GM23338 (cell line): ENCODE data around the gene ASRGL1. TPM values are rescaled to one million over a fixed set of nuclear protein-coding genes. Genes with fewer than 3 reads are reported as not detected.

ENCODE experiments used
- ATAC-seq: fragments of 200-7000 bp; cut with Tn5 transposase; 3 replicates; pipeline ENCODE4 v1.9.1; 2020
- DNase-seq: peaks from one replicate; pipeline ENCODE4 v3.0.0-alpha.2; 2015; ENCODE audit warnings: low spot score
- H2AFZ ChIP-seq: fragments of 200-600 bp; sonication (generic); 2 replicates; pipeline ENCODE4 v1.8.0; 2016; ENCODE audit warnings: antibody characterized with exemption, mild to moderate bottlenecking, moderate library complexity
- H3F3A ChIP-seq: fragments of 200-600 bp; sonication (generic); replicated peaks from 2 replicates; pipeline ENCODE4 v1.8.0; 2017; ENCODE audit warnings: antibody characterized with exemption, mixed run types, low read depth
- H3K27ac ChIP-seq: fragments of 200-600 bp; sonication (generic); 2 replicates; pipeline ENCODE4 v1.6.1; 2016; ENCODE audit warnings: low read depth
- H3K27me3 ChIP-seq: fragments of 200-600 bp; sonication (generic); 2 replicates; pipeline ENCODE4 v1.8.0; 2016; ENCODE audit warnings: mild to moderate bottlenecking, mixed run types, moderate library complexity; ENCODE audit not compliant: insufficient read depth
- H3K36me3 ChIP-seq: fragments of 200-600 bp; sonication (generic); 2 replicates; pipeline ENCODE4 v1.8.0; 2016; ENCODE audit warnings: mild to moderate bottlenecking; ENCODE audit not compliant: insufficient read depth
- H3K4me1 ChIP-seq: fragments of 200-600 bp; sonication (generic); 2 replicates; pipeline ENCODE4 v1.8.0; 2016; ENCODE audit warnings: mild to moderate bottlenecking, moderate library complexity; ENCODE audit not compliant: insufficient read depth
- H3K4me2 ChIP-seq: fragments of 200-600 bp; sonication (generic); 2 replicates; pipeline ENCODE4 v1.7.1; 2017; ENCODE audit warnings: mixed run types
- H3K4me3 ChIP-seq: fragments of 200-600 bp; sonication (generic); 2 replicates; pipeline ENCODE4 v1.6.1; 2016; ENCODE audit warnings: mixed run types
- H3K79me2 ChIP-seq: fragments of 200-600 bp; sonication (generic); replicated peaks from 2 replicates; pipeline ENCODE4 v1.8.0; 2017; ENCODE audit warnings: mild to moderate bottlenecking; ENCODE audit not compliant: insufficient read depth
- H3K9me2 ChIP-seq: fragments of 200-600 bp; sonication (generic); 2 replicates; pipeline ENCODE4 v1.8.0; 2017; ENCODE audit not compliant: insufficient read depth
- H4K20me1 ChIP-seq: fragments of 200-600 bp; sonication (generic); replicated peaks from 2 replicates; pipeline ENCODE4 v1.8.0; 2017; ENCODE audit warnings: mild to moderate bottlenecking; ENCODE audit not compliant: insufficient read depth
- H3K27ac Mint-ChIP-seq: 2 replicates; pipeline ENCODE4 v1.8.0; 2020; ENCODE audit warnings: inconsistent platforms, mild to moderate bottlenecking, moderate library complexity, mixed read lengths
- H3K27me3 Mint-ChIP-seq: 3 replicates; pipeline ENCODE4 v1.8.0; 2022; ENCODE audit warnings: low read depth, mild to moderate bottlenecking, moderate library complexity, mixed read lengths, inconsistent platforms; ENCODE audit not compliant: insufficient read depth, poor library complexity
- H3K36me3 Mint-ChIP-seq: 3 replicates; pipeline ENCODE4 v1.8.0; 2021; ENCODE audit warnings: low read depth, mild to moderate bottlenecking, inconsistent platforms, moderate library complexity, mixed read lengths
- H3K4me1 Mint-ChIP-seq: 3 replicates; pipeline ENCODE4 v1.8.0; 2020; ENCODE audit warnings: mild to moderate bottlenecking, inconsistent platforms, mixed read lengths
- H3K4me3 Mint-ChIP-seq: 3 replicates; pipeline ENCODE4 v1.8.0; 2021; ENCODE audit warnings: moderate library complexity, mild to moderate bottlenecking, inconsistent platforms, mixed read lengths
- H3K9me3 Mint-ChIP-seq: 3 replicates; pipeline ENCODE4 v1.8.0; 2020; ENCODE audit warnings: moderate library complexity, mild to moderate bottlenecking, inconsistent platforms, mixed read lengths
- CREB1 ChIP-seq: fragments of 250-450 bp; sonication (Bioruptor Pico); IDR thresholded peaks from 2 replicates; pipeline ENCODE4 v1.5.0; 2020; ENCODE audit warnings: low read depth, mild to moderate bottlenecking, moderate library complexity
- EZH2 ChIP-seq: fragments of 200-600 bp; sonication (generic); IDR thresholded peaks from one replicate; pipeline ENCODE4 v1.8.0; 2017; ENCODE audit warnings: antibody characterized with exemption, mild to moderate bottlenecking, low read depth; ENCODE audit not compliant: unreplicated experiment
- EZH2phosphoT487 ChIP-seq: fragments of 200-600 bp; sonication (generic); IDR thresholded peaks from one replicate; pipeline ENCODE4 v1.8.1; 2018; ENCODE audit warnings: antibody characterized with exemption; ENCODE audit not compliant: unreplicated experiment
- JUNB ChIP-seq: IDR thresholded peaks from one replicate; pipeline ENCODE4 v1.6.1; 2016; ENCODE audit warnings: antibody characterized with exemption; ENCODE audit not compliant: unreplicated experiment
- NANOG ChIP-seq: IDR thresholded peaks from 2 replicates; pipeline ENCODE4 v1.6.1; 2016; ENCODE audit warnings: antibody characterized with exemption, borderline replicate concordance
- POLR2AphosphoS5 ChIP-seq: IDR thresholded peaks from 2 replicates; pipeline ENCODE4 v1.6.1; 2016; ENCODE audit warnings: antibody characterized with exemption, low read depth
- STAT1 ChIP-seq: IDR thresholded peaks from one replicate; pipeline ENCODE4 v1.6.1; 2016; ENCODE audit warnings: antibody characterized with exemption; ENCODE audit not compliant: unreplicated experiment
- ZNF114 ChIP-seq: fragments of 250-450 bp; sonication (Bioruptor Pico); IDR thresholded peaks from 2 replicates; pipeline ENCODE4 v1.5.0; 2020; ENCODE audit warnings: mild to moderate bottlenecking, moderate library complexity
- ZNF331 ChIP-seq: fragments of 250-450 bp; sonication (Bioruptor Pico); IDR thresholded peaks from 2 replicates; pipeline ENCODE4 v1.5.0; 2020; ENCODE audit warnings: low read depth, mild to moderate bottlenecking, moderate library complexity
- polyA plus RNA-seq: library from polyadenylated mRNA; unstranded; fragments of >200 nt; fragmentation: Nextera tagmentation; extraction: Ambion mirVana; gene quantifications from 2 replicates; pipeline ENCODE4 v1.2.1, GENCODE V29; 2016
- total RNA-seq: library from RNA; depleted of rRNA; stranded (reverse); fragments of >200 nt; shearing (Covaris generic); gene quantifications from 2 replicates; pipeline ENCODE4 v1.2.3, GENCODE V29; 2014
- TF ChIP-seq, protein P1 (sequence below): IDR thresholded peaks from one replicate; pipeline ENCODE4 v1.6.1; 2018; ENCODE audit warnings: antibody characterized with exemption; ENCODE audit not compliant: unreplicated experiment
- TF ChIP-seq, protein P2 (sequence below), 2 experiments: fragments of 200-600 bp in 1 of 2; sonication (generic) in 1 of 2; conservative IDR thresholded peaks; 2 replicates each; pipeline versions ENCODE4 v1.5.1 to v1.6.1; 2016 to 2017; ENCODE audit warnings: antibody characterized with exemption in 2 of 2, low read depth in 2 of 2, mild to moderate bottlenecking in 2 of 2, moderate library complexity in 1 of 2
- TF ChIP-seq, protein P3 (sequence below): IDR thresholded peaks from 2 replicates; pipeline ENCODE4 v1.6.1; 2016; ENCODE audit warnings: antibody characterized with exemption
- TF ChIP-seq, protein P4 (sequence below): fragments of 250-450 bp; sonication (Bioruptor Pico); IDR thresholded peaks from 2 replicates; pipeline ENCODE4 v1.5.0; 2020; ENCODE audit warnings: mild to moderate bottlenecking, moderate library complexity

ASRGL1 gene
- total and polyA plus RNA-seq, 2 experiments from 2014 or later: 32.9 to 50.3 TPM

DNA sequence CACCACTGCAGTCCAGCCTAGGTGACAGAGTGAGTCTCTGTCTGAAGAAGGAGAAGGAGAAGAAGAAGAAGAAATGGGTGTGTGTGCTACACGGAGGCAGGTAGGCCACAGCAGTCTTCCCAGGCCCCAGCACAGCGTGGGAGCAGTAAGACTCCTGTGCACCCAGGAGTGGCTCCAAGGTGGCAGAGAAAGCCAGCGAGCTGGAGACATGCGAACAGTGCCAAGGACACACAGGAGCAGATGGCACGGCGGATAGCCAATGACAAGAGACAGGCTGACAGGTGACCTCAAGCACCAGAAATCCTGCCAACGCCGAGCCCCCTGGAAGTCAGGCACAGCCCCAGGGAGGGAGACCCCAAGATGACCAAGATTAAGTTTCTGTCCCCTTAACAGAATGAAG is 72.6 kb downstream of the ASRGL1 start:
- Histone ChIP-seq H3K79me2 (no peaks in the 10 kb centered on the region), H3K4me1 (no peaks in the 10 kb centered on the region; the same call in 1 of the 2 replicates), H3K9me2 (no peaks in the 10 kb centered on the region), H2AFZ (no peak overlapping the region), H3K4me2 (no peak overlapping the region), H3F3A (no peaks in the 10 kb centered on the region), H4K20me1 (no peaks in the 10 kb centered on the region), H3K36me3 (no peaks in the 10 kb centered on the region), H3K27me3 (no peaks in the 10 kb centered on the region), H3K27ac (no peak overlapping the region), H3K4me3 (no peak overlapping the region)
- peaks cover 2% of the 10 kb centered on the region for H3K27me3 Mint-ChIP-seq
- H3K27ac Mint-ChIP-seq: no peak overlapping the region
- ATAC-seq (no peak), DNase-seq (no peak)
- H3K4me3 Mint-ChIP-seq: no peak overlapping the region
- H3K36me3 Mint-ChIP-seq: no peaks in the 10 kb centered on the region
- no peaks in the 10 kb centered on the region; the same call in 2 of the 3 replicates for H3K9me3 Mint-ChIP-seq
- no peaks in the 10 kb centered on the region; the same call in 2 of the 3 replicates for H3K4me1 Mint-ChIP-seq
- TF ChIP-seq JUNB: no peak
- TF ChIP-seq, protein P1, sequence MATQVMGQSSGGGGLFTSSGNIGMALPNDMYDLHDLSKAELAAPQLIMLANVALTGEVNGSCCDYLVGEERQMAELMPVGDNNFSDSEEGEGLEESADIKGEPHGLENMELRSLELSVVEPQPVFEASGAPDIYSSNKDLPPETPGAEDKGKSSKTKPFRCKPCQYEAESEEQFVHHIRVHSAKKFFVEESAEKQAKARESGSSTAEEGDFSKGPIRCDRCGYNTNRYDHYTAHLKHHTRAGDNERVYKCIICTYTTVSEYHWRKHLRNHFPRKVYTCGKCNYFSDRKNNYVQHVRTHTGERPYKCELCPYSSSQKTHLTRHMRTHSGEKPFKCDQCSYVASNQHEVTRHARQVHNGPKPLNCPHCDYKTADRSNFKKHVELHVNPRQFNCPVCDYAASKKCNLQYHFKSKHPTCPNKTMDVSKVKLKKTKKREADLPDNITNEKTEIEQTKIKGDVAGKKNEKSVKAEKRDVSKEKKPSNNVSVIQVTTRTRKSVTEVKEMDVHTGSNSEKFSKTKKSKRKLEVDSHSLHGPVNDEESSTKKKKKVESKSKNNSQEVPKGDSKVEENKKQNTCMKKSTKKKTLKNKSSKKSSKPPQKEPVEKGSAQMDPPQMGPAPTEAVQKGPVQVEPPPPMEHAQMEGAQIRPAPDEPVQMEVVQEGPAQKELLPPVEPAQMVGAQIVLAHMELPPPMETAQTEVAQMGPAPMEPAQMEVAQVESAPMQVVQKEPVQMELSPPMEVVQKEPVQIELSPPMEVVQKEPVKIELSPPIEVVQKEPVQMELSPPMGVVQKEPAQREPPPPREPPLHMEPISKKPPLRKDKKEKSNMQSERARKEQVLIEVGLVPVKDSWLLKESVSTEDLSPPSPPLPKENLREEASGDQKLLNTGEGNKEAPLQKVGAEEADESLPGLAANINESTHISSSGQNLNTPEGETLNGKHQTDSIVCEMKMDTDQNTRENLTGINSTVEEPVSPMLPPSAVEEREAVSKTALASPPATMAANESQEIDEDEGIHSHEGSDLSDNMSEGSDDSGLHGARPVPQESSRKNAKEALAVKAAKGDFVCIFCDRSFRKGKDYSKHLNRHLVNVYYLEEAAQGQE: no peak
- no peak for TF ChIP-seq POLR2AphosphoS5
- no peak for TF ChIP-seq ZNF331 (CRISPR knock-in tag)
- TF ChIP-seq CREB1 (CRISPR knock-in tag): no peak
- TF ChIP-seq, protein P2, sequence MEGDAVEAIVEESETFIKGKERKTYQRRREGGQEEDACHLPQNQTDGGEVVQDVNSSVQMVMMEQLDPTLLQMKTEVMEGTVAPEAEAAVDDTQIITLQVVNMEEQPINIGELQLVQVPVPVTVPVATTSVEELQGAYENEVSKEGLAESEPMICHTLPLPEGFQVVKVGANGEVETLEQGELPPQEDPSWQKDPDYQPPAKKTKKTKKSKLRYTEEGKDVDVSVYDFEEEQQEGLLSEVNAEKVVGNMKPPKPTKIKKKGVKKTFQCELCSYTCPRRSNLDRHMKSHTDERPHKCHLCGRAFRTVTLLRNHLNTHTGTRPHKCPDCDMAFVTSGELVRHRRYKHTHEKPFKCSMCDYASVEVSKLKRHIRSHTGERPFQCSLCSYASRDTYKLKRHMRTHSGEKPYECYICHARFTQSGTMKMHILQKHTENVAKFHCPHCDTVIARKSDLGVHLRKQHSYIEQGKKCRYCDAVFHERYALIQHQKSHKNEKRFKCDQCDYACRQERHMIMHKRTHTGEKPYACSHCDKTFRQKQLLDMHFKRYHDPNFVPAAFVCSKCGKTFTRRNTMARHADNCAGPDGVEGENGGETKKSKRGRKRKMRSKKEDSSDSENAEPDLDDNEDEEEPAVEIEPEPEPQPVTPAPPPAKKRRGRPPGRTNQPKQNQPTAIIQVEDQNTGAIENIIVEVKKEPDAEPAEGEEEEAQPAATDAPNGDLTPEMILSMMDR (conservative IDR thresholded peaks at IDR 0.05; ENCODE audit: low read depth in 2 of 2): no peak
- no peak for TF ChIP-seq NANOG
- no peak for TF ChIP-seq STAT1
- TF ChIP-seq, protein P3, sequence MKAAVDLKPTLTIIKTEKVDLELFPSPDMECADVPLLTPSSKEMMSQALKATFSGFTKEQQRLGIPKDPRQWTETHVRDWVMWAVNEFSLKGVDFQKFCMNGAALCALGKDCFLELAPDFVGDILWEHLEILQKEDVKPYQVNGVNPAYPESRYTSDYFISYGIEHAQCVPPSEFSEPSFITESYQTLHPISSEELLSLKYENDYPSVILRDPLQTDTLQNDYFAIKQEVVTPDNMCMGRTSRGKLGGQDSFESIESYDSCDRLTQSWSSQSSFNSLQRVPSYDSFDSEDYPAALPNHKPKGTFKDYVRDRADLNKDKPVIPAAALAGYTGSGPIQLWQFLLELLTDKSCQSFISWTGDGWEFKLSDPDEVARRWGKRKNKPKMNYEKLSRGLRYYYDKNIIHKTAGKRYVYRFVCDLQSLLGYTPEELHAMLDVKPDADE: no peak
- TF ChIP-seq, protein P4, sequence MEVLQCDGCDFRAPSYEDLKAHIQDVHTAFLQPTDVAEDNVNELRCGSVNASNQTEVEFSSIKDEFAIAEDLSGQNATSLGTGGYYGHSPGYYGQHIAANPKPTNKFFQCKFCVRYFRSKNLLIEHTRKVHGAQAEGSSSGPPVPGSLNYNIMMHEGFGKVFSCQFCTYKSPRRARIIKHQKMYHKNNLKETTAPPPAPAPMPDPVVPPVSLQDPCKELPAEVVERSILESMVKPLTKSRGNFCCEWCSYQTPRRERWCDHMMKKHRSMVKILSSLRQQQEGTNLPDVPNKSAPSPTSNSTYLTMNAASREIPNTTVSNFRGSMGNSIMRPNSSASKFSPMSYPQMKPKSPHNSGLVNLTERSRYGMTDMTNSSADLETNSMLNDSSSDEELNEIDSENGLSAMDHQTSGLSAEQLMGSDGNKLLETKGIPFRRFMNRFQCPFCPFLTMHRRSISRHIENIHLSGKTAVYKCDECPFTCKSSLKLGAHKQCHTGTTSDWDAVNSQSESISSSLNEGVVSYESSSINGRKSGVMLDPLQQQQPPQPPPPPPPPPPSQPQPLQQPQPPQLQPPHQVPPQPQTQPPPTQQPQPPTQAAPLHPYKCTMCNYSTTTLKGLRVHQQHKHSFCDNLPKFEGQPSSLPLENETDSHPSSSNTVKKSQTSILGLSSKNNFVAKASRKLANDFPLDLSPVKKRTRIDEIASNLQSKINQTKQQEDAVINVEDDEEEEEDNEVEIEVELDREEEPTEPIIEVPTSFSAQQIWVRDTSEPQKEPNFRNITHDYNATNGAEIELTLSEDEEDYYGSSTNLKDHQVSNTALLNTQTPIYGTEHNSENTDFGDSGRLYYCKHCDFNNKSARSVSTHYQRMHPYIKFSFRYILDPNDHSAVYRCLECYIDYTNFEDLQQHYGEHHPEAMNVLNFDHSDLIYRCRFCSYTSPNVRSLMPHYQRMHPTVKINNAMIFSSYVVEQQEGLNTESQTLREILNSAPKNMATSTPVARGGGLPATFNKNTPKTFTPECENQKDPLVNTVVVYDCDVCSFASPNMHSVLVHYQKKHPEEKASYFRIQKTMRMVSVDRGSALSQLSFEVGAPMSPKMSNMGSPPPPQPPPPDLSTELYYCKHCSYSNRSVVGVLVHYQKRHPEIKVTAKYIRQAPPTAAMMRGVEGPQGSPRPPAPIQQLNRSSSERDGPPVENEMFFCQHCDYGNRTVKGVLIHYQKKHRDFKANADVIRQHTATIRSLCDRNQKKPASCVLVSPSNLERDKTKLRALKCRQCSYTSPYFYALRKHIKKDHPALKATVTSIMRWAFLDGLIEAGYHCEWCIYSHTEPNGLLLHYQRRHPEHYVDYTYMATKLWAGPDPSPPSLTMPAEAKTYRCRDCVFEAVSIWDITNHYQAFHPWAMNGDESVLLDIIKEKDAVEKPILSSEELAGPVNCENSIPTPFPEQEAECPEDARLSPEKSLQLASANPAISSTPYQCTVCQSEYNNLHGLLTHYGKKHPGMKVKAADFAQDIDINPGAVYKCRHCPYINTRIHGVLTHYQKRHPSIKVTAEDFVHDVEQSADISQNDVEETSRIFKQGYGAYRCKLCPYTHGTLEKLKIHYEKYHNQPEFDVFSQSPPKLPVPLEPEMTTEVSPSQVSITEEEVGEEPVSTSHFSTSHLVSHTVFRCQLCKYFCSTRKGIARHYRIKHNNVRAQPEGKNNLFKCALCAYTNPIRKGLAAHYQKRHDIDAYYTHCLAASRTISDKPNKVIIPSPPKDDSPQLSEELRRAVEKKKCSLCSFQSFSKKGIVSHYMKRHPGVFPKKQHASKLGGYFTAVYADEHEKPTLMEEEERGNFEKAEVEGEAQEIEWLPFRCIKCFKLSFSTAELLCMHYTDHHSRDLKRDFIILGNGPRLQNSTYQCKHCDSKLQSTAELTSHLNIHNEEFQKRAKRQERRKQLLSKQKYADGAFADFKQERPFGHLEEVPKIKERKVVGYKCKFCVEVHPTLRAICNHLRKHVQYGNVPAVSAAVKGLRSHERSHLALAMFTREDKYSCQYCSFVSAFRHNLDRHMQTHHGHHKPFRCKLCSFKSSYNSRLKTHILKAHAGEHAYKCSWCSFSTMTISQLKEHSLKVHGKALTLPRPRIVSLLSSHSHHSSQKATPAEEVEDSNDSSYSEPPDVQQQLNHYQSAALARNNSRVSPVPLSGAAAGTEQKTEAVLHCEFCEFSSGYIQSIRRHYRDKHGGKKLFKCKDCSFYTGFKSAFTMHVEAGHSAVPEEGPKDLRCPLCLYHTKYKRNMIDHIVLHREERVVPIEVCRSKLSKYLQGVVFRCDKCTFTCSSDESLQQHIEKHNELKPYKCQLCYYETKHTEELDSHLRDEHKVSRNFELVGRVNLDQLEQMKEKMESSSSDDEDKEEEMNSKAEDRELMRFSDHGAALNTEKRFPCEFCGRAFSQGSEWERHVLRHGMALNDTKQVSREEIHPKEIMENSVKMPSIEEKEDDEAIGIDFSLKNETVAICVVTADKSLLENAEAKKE (CRISPR knock-in tag): no peak
- no peak for TF ChIP-seq ZNF114 (CRISPR knock-in tag)
- no peak for TF ChIP-seq EZH2
- no peak for TF ChIP-seq EZH2phosphoT487
